GM19351 (cell line): ENCODE results near the gene ASTN2.
"Not testable (repeated sequence)": the region's sequence is repeated elsewhere in the genome, so short reads cannot be mapped to it uniquely, and the experiment has no call there.

Source experiments
- ATAC-seq: cut with Tn5 transposase; IDR thresholded peaks from one replicate; pipeline ENCODE4 v1.9.1; 2021; ENCODE audit warnings: mild to moderate bottlenecking, moderate library complexity; ENCODE audit not compliant: unreplicated experiment

ASTN2 gene

GRCh38 chr9:117081641-117082317, 333.1 kb downstream of the ASTN2 start:
- ATAC-seq = no peak

GRCh38 chr9:117080765-117081390, 334.0 kb downstream of the ASTN2 start:
- no peak for ATAC-seq

GRCh38 chr9:117076571-117077290, 338.1 kb downstream of the ASTN2 start:
- ATAC-seq = no peak

- ATAC-seq = no peak
Observed at GRCh38 chr9:117075636-117076035, 339.2 kb downstream of the ASTN2 start.

- no peak for ATAC-seq
Observed at GRCh38 chr9:117074784-117075520, 339.9 kb downstream of the ASTN2 start.

GRCh38 chr9:117074342-117074662, 340.6 kb downstream of the ASTN2 start:
- no peak for ATAC-seq

GRCh38 chr9:117073539-117074341, 341.1 kb downstream of the ASTN2 start:
- peak; percentile 82 for ATAC-seq

GRCh38 chr9:117073071-117073470, 341.8 kb downstream of the ASTN2 start:
- no peak for ATAC-seq

GRCh38 chr9:117072216-117072615, 342.6 kb downstream of the ASTN2 start:
- ATAC-seq = no peak

GRCh38 chr9:117071673-117072207, 343.1 kb downstream of the ASTN2 start:
- not testable (repeated sequence) for ATAC-seq

- ATAC-seq = no peak
Observed at GRCh38 chr9:117063721-117064471, 351.0 kb downstream of the ASTN2 start.

GRCh38 chr9:117060963-117061362, 353.9 kb downstream of the ASTN2 start:
- no peak for ATAC-seq

- ATAC-seq = no peak
Observed at GRCh38 chr9:117050007-117050406, 364.9 kb downstream of the ASTN2 start.

- peak; percentile 91 for ATAC-seq
Observed at GRCh38 chr9:117046666-117047327, 368.1 kb downstream of the ASTN2 start.

GRCh38 chr9:117044241-117044640, 370.6 kb downstream of the ASTN2 start:
- ATAC-seq = no peak

GRCh38 chr9:117043159-117043558, 371.7 kb downstream of the ASTN2 start:
- no peak for ATAC-seq

- no peak for ATAC-seq
Observed at GRCh38 chr9:117035546-117035945, 379.3 kb downstream of the ASTN2 start.

GRCh38 chr9:117034866-117035265, 380.0 kb downstream of the ASTN2 start:
- no peak for ATAC-seq

GRCh38 chr9:117030254-117030768, 384.5 kb downstream of the ASTN2 start:
- ATAC-seq = no peak
